CD4-positive, alpha-beta T cell treated with Interleukin-12 subunit alpha and Interleukin-12 subunit beta, for 1 hour (primary cell): ENCODE results near the gene CCDC7.
"Not testable (repeated sequence)": the region's sequence is repeated elsewhere in the genome, so short reads cannot be mapped to it uniquely, and the experiment has no call there.

Source experiments
- DNase-seq: peaks from one replicate; pipeline ENCODE4 v3.0.0-alpha.2; 2020

The CCDC7 gene

DNA sequence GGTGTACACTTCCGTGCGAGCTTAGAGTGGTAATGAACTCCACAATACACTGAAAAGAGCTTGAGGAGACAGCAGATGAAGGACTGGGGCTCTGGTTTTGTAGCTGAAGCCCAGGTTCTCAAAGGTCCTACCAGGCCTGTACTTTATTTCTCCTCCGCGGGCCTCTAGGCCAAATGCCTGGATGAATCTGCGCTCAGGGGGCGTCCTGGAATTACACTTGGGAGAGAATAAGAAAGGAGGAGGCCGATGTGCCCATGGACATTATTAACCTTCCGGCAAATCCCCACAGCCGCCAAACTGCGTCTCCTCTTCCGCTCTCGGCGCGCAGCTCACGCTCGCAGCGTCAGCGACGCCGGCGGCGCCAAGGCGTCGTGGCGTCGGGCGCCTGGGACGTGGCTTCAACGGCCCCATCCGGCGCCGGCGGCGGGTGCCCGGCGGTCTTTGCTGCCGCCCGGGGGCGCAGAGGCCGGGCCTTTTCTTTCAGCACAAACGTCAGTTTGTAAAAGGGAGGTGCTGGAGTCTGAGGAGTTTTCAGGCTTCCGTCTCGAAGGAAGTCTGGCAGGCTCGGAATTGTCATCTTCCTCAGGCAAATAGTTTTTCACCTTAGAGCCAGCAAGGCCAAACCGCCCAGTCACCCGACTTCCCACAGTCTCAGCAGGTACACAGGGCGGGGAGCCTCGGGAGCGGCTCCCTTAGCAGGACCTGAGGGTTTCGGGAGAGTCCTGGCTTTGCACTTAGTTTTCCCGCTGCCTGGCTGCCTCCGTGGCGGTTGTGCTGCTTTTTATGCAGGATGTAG is at the start of gene CCDC7:
Gene CCDC7, plus strand, starts transcription at position 401 of the 796 bp plus-strand sequence. CDS start 5,503 bp downstream, outside the sequence.
- peak; percentile 88 for DNase-seq

DNA sequence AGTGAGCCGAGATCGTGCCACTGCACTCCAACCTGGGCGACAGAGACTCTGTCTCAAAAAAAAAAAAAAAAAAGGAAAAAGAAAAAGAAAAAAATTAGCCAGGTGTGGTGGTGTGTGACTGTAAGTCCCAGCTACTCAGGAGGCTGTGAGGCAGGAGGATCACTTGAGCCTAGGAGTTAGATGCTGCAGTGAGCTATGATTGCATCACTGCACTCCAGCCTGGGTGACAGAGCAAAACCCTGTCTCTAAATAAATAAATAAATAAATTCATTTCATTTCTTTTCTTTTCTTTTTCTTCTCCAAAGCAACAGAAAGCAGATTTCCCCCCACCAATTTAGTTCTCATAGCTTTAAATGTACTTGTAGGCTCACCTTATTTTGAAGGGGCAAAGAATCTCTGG is 48.8 kb upstream of the CCDC7 start:
- DNase-seq, result not testable (repeated sequence)

DNA sequence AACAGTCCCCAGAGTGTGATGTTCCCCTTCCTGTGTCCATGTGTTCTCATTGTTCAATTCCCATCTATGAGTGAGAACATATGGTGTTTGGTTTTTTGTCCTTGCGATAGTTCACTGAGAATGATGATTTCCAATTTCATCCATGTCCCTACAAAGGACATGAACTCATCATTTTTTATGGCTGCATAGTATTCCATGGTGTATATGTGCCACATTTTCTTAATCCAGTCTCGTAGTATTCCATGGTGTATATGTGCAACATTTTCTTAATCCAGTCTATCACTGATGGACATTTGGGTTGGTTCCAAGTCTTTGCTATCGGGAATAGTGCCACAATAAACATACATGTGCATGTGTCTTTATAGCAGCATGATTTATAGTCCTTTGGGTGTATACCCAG is 46.2 kb upstream of the CCDC7 start:
- DNase-seq, result not testable (repeated sequence)

DNA sequence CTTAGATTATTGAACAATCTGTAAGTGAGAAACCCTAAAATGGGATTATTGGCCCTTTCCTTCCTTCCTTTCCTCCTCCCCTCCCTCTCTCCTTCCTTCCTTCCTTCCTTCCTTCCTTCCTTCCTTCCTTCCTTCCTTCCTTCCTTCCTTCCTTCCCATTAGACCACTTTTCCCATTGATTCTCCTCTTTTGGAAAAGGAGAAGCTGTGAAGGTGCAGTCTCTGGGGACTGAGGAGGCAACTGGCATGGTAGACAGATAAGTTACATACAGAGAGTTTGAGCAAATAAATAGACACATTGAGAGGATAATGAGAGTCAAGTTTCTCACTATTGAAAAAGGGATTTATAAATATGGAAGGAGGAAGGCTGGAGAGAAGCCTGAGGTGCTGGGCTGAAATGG is 45.0 kb upstream of the CCDC7 start:
- DNase-seq, result no peak

DNA sequence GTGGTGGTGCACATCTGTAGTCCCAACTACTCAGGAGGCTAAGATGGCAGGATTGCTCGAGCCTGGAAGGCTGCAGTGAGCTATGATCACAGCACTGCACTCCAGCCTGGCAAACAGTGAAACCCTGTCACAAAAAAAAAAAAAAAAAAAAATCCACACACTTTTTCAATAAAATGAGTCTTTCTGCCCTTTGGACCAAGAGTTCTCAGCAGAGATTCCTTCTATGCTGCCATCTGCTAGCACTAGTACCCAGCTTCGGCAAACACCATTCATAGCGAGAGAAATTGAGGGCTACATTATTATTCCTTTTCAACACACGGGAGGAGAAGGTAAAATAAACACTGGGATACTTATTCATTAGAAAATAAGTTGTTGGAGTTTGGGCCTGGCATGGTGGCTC is 43.4 kb upstream of the CCDC7 start:
- no peak for DNase-seq

DNA sequence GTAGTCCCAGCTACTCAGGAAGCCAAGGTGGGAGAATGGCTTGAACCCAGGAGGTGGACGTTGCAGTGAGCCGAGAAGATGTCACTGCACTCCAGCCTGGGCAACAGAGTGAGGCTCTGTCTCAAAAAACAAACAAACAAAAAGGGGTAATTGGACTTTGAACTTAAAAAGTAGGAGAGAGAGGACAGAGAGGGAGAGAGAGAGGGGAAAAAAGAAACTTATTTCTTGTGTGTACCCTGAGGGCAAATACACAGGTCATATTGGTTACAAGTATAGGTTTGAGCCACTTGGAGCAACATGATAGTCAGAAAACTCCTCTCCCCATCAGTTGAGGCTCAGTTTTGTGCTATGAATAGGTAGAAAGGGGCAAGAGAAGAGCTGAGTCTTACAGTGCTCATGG is 42.8 kb upstream of the CCDC7 start:
- DNase-seq, result no peak

DNA sequence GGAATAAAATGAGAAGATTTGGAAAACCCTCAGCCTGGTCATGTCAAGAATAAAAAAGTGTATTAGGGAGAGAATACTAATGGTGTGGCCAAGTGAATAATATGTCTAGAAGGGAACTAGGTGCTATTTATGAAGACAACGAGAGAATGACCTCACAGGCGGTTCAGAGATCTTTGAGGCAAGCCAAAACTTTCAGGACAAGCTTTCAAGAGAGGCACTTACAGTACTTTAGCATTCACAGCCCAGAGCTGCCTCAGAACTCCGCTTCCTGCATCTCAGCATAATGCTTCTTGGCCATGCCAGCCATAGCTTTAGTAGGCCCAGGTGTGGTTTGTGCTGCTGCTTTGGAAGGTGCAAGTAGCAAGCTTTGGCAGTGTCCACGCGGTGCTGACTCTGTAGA is 37.2 kb upstream of the CCDC7 start:
- DNase-seq, result no peak

DNA sequence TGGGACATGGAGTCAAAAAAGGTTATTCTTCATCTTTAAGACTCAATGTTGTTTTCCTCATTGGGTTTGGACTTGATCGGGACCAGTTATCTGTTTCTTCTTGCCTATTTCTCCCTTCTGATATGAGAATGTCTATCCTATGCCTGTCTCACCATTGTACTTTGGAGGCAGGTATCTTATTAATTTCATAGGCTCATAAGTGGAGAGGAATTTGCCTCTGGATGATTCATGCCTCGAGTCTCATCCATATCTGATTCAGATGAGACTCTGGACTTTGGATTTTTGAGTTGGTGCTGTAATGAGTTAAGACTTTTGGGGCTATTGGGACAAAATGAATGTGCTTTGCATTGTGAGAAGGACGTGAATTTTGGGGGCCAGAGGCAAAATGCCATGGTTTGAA is 36.2 kb upstream of the CCDC7 start:
- DNase-seq, result no peak

DNA sequence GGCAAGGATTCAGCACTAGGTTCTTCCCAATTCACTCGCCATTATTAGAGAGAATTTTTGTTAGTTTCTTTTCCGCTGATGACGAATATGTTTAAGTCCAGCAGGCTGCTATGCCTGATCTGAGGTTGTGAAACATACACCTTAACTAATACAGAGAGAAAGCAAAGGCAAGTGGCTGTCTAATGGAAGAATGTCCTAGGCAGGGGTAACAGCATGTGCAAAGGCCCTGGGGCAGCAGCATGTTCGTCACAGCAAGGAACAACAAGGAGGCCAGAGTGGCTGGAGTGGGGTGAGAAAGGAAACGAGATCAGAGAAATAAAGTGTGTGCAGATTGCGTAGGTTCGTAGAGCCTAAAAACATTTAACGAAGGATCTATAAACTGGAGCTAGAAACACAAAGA is 35.4 kb upstream of the CCDC7 start:
- DNase-seq, result no peak

DNA sequence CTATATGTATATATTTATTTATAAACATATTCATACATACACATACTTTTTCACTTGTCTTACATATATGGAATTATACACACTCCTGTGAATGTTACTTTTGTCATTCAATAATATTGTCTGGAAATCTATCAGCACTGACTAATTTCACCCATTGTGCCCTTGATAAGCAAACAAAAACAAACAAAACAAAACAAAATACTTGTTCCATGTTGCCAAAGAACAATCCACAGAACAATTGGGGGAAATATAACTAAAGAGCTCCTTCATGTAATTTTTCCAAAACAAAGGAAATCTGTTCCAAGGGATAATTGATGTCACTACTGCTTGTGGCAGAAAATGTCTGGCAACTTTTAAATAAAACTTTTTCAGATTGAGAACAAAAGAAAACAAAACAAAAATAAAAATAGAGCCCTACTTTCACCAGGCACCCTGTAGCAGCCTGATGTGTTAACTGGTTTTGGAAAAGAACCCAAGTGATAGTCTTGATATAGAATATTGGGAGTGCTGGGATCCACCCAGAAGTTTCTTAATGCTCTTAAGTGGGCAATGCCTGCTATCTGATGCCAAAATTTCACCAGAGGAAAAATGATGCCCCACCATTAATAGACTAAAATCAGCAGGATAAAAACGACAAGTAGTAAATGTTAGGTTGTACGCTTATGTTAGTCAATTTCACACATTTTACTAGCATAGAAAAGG is 34.0 kb upstream of the CCDC7 start:
- DNase-seq, result no peak

DNA sequence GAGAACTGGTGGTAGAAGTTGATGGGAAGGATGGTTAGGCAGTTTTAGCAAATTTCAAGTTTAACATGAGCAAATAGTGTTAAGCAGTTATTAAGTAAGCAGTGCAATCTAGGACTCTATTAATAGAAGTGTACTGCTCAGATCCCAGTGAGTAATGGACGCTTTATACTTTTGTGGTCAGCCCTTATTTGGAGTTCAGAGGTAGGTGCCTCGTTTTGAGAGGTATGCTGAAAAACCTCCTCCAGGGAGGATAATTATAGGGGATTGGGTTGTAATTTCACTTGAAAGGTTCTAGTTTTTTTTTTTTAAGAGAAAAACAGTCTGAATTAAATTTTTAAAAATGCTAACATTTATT is 33.5 kb upstream of the CCDC7 start:
- no peak for DNase-seq

DNA sequence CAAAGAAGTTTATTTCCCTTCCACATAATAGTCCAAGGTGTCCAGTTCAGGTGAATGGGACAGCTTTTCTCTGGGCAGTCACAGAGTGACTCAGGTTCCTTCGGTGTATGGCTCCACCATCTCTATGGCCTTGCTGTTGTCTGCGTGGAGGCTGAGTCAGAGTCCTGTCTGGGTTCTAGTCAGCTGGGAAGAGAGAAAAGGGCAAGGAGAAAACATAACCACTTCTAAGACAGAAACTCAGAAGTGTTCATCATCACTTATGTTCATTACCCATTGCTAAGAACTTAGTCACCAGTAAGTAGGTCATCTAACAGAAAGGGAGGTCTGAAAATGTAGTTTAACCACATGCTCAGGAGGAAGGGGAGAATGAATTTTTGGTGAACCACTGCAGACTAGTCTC is 32.4 kb upstream of the CCDC7 start:
- DNase-seq, result no peak

DNA sequence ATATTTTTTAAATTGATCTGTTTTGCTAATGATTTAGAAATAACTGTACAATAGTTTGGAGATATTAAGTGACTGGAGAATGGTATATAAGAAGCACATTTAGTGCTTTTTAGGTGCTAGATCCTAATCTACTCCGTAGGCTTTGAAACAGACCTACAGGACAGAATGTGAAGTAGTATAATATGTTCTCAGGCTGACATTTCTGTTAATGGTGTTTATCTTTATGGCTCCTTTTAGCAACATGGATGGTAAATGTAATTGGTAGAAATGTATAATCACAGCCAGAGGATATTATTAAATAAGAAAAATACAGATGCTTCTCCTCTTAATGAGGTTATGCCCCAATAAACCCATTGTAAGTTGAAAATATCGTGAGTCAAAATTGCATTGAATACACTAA is 30.6 kb upstream of the CCDC7 start:
- DNase-seq, result no peak

DNA sequence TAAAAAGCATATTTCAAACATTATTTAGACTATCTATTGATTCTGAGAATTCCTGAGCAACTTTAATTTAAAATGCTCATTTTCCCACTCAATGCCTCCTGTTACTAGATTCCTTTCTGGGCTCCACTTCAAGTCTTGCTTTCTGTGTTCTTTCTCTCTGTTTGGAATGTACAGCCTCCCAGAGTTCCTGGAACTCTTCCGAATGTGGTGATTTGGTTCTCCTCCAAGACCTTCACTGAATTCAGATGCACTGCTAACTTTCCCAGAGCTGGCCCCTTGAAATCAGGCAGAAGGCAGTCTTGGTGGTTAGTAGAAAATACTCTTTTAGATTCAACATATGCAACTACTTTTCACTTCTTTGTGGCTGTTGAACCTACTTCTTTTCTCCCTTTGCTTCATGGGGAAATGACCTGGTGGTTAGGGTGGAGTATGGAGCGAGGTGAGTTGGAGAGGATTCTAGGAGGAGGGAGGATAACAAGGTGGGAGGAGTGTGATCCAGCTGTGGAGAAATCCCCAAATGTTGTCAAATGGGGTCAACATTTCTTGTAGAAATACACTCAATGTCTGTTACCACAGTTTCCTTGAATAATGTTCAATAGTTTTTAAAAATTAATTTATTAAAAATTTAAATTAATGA is 27.9 kb upstream of the CCDC7 start:
- DNase-seq, result no peak

DNA sequence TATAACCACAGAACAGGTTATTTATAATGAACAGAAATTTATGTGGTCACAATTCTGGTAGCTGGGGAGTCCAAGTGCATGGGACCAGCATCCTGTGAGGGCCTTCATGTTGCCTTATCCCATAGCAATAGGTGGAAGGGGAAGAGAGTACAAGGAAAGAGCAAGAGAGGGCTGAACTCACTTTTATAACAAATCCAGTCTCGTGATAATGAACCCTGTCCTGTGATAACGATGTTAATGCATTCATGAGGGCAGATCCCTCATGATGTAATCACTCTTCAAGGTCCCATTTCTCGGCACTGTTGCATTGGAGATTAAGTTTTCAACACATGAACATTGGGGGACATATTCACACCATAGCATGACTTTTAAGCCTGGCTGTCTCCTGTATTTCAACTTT is 27.4 kb upstream of the CCDC7 start:
- no peak for DNase-seq

DNA sequence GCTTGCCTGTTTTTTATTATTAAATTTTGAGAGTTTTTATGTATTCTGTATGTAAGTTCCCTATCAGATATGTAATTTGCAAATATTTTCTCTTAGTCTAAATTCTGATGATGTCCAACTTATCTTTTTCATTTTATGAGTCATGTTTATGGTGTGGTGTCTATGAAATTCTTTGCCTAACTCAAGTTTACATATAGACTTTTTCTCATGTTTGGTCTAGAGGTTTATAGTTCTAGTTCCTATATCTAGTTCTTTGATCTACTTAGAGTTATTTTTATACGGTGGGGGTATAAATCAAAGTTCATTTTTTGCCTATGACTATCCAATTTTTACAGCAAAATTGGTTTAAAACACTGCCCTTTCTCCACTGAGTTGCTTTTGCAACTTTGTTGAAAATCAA is 26.3 kb upstream of the CCDC7 start:
- DNase-seq, result no peak

DNA sequence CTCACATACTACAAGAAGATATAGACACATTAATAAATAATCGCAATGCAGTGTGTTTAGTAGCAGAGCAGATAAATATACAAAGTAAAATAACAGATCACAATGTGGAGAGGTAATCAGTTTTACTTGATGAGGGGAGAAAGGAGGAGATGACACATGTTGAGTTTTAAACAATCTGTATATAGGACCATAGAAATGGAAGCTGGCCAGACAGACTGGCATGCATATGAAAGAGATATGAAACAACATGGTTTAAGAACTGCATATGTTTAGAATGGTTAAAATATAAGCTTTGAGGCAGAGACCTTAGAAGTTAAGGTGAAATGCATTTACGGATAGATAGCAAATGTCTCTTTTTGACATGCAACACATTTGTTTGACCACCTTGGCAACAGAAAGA is 19.8 kb upstream of the CCDC7 start:
- DNase-seq, result no peak

DNA sequence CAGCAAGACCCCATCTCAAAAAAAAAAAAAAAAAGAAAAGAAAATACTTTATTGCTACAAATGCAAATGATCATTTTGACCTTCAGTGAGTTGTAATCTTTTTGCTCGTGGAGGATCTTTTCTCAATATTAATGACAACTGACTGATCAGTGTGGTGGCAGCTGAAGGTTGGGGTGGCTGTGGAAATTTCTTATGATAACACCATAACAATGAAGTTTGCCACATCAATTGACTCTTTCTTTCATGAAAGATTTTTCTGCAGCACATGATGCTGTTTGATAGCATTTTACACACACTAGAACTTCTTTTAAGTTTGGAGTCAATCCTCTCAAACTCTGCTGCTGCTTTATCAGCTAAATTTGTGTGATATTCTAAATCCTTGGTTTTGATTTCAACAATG is 12.4 kb upstream of the CCDC7 start:
- DNase-seq, result no peak

DNA sequence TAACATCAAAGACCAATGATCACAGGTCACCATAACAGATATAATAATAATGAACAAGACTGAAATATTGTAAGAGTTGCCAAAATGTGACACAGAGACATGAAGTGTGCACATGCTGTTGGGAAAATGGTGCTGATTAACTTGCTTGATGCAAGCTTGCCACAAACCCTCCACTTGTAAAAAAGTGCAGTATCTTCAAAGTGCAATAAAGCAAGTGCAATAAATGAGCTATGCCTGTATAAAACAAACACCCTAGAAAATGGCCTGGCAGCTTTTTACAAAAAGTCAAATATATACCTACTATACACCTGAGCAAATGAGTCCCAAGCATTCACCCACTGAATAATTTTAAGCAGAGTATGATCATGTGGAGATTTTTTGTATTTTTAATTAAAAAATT is 9.7 kb upstream of the CCDC7 start:
- DNase-seq, result no peak

DNA sequence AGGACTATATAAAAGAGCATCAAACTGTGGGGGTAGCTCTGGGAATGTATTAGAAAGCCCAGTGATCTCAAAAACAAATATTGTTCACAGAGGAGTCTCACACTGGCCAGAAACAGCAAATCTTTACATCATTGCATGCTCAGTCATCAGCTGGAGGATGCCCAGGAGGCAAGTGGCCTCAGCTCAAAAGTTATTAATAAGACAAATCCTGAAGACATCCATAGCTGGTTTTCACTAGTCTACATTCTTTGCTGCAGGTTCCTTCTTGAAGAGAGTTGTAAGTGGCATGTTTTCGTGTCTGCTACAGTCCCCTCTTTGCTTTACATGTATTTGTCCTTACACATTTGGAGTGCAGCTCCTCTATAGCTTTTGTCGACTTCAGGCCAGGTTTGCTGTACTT is 8.6 kb upstream of the CCDC7 start:
- no peak for DNase-seq

DNA sequence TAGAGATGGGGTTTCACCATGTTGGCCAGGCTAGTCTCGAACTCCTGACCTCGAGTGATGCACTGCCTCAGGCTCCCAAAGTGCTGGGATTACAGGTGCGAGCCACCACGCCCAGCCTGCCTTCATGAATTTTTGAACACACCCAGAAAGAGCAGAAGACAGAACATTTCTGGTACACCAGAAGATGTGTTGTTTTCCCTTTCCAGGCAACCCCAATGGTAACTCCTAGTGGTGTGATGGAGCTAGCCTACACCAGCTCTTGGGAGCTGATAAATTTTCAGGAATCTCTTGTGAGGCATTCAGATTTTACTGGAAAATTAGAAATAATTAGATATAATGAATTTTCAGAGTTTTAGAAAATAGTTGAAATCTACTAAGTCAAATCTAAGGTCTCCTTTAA is 904 bp upstream of the CCDC7 start:
- no peak for DNase-seq

DNA sequence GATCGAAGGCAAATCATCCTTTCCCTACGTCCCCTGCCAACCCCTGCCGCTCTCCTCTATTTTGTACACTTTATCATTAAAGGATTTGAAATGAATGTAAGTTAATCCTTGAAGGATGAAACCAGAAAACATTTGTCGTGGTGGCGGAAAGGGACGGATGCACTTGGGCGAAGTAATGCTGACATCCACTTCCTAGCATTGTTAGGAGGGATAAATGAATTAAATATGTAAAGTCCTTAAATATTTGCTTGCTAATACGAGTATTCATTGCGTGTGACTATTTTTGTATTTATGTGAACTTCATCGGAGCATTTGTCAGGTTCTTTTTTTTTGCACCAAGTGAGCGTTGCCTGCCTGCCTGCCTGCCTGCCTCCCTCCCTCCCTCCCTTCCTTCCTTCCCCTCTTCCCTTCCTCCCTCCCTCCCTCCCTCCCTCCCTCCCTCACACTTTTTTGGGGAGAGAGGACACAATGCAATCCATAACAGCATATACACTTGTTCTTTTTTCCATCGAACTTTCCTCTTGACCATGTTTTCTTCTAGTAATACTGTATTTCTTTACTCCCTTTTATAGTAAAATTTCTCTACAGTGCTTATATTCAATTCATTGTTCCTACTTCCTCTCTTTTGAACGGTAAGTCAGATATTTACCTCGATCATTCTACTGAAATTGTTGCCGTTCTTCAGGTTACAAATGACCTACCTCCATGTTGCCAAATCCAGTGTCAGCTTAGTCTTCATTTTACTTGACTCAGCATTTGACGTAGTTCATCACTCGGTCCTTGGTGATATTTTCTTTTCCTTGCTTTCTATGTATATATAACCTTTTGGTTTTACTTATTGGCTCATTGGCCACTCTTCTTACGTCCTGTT is 831 bp downstream of the CCDC7 start:
- DNase-seq, result peak; percentile 19

DNA sequence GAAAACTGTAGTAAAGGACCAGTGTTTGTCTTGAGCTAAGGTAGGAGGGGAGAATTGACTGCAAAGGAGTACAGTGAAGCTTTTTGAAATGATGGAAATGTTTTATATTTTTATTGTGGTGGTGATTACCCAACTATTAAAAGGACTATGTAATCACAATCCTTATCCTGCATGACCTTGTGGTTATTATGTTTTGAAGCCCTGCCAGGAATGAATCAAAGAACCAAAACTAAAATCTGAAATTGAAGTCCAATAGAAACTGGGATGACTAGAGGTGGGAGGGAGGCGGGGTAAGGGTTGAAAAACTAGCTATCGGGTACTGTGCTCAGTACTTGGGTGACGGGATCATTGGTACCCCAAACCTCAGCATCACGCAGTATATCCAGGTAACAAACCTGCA is 8.2 kb downstream of the CCDC7 start:
- DNase-seq, result no peak
